Measurements from ENCODE around the gene GOLIM4. TPM values are rescaled to one million over a fixed set of nuclear protein-coding genes. Genes with fewer than 3 reads are reported as not detected.
A peak's percentile ranks its signal among the peaks of the same experiment; 100 is the strongest.

GOLIM4 gene
- total RNA-seq, 2 donors from 2014 or later, result 21.0 to 32.6 TPM

DNA sequence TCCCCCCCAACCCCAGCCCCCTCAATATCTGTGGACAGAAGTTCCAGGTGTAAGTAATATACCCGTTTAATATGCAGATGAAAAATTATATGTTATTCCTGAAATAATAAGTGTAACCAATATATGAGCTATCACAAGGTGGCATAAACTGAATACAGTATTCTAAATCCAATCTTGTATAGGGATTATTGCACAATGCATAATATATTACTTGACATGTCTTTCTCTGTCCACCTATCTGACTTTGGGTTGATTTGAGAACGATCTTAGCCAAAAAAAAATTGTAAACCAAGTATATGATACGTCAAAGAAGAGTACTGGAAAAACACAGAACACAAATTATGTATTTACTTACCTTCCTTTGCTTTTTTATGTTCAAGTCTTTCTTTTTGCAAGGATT lies 47.8 kb downstream of the GOLIM4 start:
- DNase-seq (no peak), ATAC-seq (no peak)
- Histone ChIP-seq H3K4me1 (peaks cover 16% of the 10 kb centered on the region), H3K9me3 (no peaks in the 10 kb centered on the region), H3K27me3 (no peaks in the 10 kb centered on the region), H3K36me3 (replicated peaks in 1 of 2; ENCODE audit: insufficient read depth in 1 of 2, low read depth in 2 of 2) (no peaks in the 10 kb centered on the region), H3K27ac (no peak overlapping the region), H3K4me3 (no peak overlapping the region)
- TF ChIP-seq, protein P1, sequence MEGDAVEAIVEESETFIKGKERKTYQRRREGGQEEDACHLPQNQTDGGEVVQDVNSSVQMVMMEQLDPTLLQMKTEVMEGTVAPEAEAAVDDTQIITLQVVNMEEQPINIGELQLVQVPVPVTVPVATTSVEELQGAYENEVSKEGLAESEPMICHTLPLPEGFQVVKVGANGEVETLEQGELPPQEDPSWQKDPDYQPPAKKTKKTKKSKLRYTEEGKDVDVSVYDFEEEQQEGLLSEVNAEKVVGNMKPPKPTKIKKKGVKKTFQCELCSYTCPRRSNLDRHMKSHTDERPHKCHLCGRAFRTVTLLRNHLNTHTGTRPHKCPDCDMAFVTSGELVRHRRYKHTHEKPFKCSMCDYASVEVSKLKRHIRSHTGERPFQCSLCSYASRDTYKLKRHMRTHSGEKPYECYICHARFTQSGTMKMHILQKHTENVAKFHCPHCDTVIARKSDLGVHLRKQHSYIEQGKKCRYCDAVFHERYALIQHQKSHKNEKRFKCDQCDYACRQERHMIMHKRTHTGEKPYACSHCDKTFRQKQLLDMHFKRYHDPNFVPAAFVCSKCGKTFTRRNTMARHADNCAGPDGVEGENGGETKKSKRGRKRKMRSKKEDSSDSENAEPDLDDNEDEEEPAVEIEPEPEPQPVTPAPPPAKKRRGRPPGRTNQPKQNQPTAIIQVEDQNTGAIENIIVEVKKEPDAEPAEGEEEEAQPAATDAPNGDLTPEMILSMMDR (IDR thresholded peaks at IDR 0.05), result no peak
- no peak for TF ChIP-seq POLR2A (IDR thresholded peaks at IDR 0.05)
- 60 to 62% methylated on average over 3 of the region's 3 CpGs for WGBS, 2 donors
- intact Hi-C loops (cut with DNase I), result no loop called here

DNA sequence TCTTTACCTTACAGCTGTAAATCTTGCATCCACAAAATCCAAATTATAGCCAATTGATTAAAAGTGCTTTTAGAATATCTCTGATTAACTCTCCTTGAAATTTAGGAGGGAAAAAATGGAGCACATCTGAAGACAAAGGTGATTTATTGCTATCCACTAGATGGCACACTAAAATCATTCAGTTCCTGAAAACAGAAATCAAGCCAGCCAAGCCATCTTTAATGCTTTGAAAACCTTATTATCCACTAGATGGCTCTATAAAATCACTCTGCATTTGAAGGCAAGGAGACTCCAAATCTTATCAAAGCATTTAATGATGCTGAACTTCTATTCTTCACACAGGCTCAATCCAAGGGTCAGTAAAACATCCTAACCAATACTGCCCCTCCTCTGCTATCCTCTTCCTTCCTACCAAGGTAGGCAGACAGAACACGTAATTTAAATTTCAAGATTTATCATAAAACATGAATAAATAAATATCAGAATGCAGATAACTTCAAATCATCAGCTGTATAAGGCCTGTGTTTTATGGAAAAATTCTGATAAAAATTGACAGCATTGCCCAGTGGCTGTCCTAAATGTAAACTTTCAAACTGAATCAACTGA lies 48.4 kb downstream of the GOLIM4 start:
- peak; percentile 79 for ATAC-seq
- no peaks in the 10 kb centered on the region for H3K36me3 ChIP-seq (replicated peaks in 1 of 2; ENCODE audit: insufficient read depth in 1 of 2, low read depth in 2 of 2)
- no peaks in the 10 kb centered on the region for H3K9me3 ChIP-seq
- H3K4me3 ChIP-seq, result no peak overlapping the region
- H3K4me1 ChIP-seq, result peaks cover 11% of the 10 kb centered on the region
- DNase-seq, result peak in 1 of 4 donors; percentile 46
- intact Hi-C loops (cut with DNase I), result no loop called here
- H3K27me3 ChIP-seq, result no peaks in the 10 kb centered on the region
- 64 to 65% methylated on average over 1 of the region's 1 CpG for WGBS, 2 donors
- no peak overlapping the region for H3K27ac ChIP-seq
- TF ChIP-seq POLR2A (IDR thresholded peaks at IDR 0.05), result no peak
- TF ChIP-seq, protein P1 (IDR thresholded peaks at IDR 0.05), result peak; percentile 64 to 99 (median 98)

DNA sequence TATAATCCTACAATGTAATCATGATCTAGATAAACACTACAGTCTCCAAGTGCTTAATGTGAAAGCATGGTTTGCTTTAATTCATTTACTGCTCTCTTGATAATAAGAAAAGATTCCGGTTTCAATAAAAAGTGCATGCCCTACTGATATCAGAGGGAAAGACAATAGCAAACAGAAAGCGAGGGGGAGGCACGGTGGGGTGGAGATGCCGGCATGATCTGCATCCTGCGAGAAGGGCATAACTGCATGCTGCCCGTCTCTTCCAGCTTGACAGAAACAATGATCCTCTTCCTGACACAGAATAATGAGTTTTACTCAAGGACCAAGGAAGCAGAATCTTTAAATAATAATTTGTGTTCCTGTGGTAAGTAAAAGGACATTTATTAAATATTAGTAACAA lies 51.7 kb downstream of the GOLIM4 start:
- Histone ChIP-seq H3K4me1 (peaks cover 6% of the 10 kb centered on the region), H3K4me3 (no peak overlapping the region)
- WGBS, 2 donors, result 73 to 81% methylated on average over 6 of the region's 6 CpGs

DNA sequence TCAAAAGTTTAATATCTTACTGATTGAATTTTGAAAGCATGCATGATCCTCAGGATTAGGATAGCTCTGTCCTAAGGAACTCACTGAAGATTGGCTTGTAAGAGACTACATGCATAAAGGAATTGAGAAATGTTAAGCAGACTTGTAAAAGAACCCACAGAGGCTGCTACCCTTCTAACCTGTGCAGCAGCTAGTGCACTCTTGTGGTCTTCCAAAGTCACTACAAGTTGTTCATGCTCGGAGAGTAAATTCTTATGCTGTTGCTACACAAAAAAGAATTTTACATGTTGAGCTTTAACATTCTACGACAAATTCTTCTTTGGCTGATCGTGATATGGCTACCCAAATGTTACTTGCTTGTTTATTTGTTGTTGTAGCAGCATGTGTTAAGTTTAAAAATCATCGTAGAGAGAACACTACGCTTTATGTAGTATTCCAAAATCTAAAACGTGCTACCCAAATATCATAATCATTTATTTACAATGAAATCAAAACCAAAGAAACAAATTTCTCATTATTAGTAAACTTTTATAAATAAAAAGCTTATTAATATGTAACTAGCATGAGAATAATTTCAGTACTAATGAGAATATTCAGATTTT lies 55.0 kb downstream of the GOLIM4 start:
- no peak overlapping the region for H3K4me3 ChIP-seq
- no peaks in the 10 kb centered on the region for H3K9me3 ChIP-seq
- ATAC-seq (no peak), DNase-seq (peak in 2 of 4 donors; percentile 34 to 37)
- no peak overlapping the region for H3K27ac ChIP-seq
- H3K27me3 ChIP-seq, result no peaks in the 10 kb centered on the region
- 76 to 86% methylated on average over 6 of the region's 6 CpGs for WGBS, 2 donors
- no peak for TF ChIP-seq POLR2A (IDR thresholded peaks at IDR 0.05)
- TF ChIP-seq, protein P1 (IDR thresholded peaks at IDR 0.05), result peak; percentile 12 to 62 (median 42)
- peaks cover 14% of the 10 kb centered on the region for H3K4me1 ChIP-seq
- intact Hi-C loops (cut with DNase I), result no loop called here
- H3K36me3 ChIP-seq (replicated peaks in 1 of 2; ENCODE audit: insufficient read depth in 1 of 2, low read depth in 2 of 2), result no peaks in the 10 kb centered on the region

More for the DNA sequence above, 51.7 kb downstream of the GOLIM4 start:
- Histone ChIP-seq H3K36me3 (replicated peaks in 1 of 2; ENCODE audit: insufficient read depth in 1 of 2, low read depth in 2 of 2) (no peaks in the 10 kb centered on the region), H3K27ac (no peak overlapping the region), H3K27me3 (no peaks in the 10 kb centered on the region), H3K9me3 (no peaks in the 10 kb centered on the region)
- DNase-seq, result no peak
- ATAC-seq, result no peak
- intact Hi-C loops (cut with DNase I), result no loop called here
- no peak for TF ChIP-seq POLR2A (IDR thresholded peaks at IDR 0.05)
- TF ChIP-seq, protein P1 (IDR thresholded peaks at IDR 0.05), result no peak

DNA sequence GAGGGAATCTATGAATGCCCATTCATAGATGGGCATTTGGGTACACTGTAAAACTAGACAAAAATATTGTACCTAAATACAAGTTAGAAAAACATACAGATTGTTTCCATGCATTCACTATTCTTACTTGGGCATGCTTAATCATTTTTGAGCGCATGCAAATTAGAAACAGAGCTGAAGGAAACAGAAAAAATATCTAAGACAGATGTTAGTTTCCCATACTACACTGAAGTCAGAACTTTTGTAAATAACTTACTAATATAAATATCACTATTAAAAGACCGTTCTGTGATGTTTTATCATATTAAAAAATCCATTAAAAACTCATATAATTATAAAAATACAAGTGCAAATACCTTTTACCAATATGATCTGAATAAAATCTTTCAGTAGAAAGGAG lies 58.7 kb downstream of the GOLIM4 start:
- Histone ChIP-seq H3K36me3 (replicated peaks in 1 of 2; ENCODE audit: insufficient read depth in 1 of 2, low read depth in 2 of 2) (no peaks in the 10 kb centered on the region), H3K9me3 (no peaks in the 10 kb centered on the region), H3K4me3 (no peak overlapping the region), H3K27ac (peak overlapping the region in 3 of 4 donors; percentile 37 to 70 (median 55)), H3K27me3 (no peaks in the 10 kb centered on the region), H3K4me1 (peaks cover 14% of the 10 kb centered on the region)
- no peak for TF ChIP-seq POLR2A (IDR thresholded peaks at IDR 0.05)
- TF ChIP-seq, protein P1 (IDR thresholded peaks at IDR 0.05), result no peak
- intact Hi-C loops (cut with DNase I), result no loop called here
- DNase-seq, result no peak
- peak; percentile 46 for ATAC-seq
- WGBS, 2 donors, result 32 to 37% methylated on average over 2 of the region's 2 CpGs

Data from body of pancreas (tissue), 4 donors.